OCI-M1 (cell line): Measurements from ENCODE around the gene TMEM44.
"Not testable (repeated sequence)": the region's sequence is repeated elsewhere in the genome, so short reads cannot be mapped to it uniquely, and the experiment has no call there.

Experiments
- DNase-seq: peaks from one replicate; lab custom pipeline; 2025; lab: John Stamatoyannopoulos, UW

Gene TMEM44

DNA sequence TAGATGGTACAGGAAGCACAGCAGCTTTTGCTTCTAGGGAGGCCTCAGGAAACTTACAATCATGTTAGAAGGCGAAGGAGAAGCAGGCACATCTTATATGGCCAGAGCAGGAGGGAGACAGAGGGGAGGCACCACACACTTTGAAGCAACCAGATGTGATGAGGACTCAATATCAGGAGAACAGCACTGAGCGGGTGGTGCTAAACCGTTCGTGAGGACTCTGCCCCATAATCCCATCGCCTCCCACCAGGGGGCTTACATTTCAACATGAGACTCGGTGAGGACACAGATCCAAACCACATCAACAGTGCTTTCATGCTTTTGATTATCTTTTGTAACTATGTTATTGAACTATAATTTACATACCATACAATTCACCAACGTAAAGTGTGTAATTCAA lies 7.6 kb upstream of the TMEM44 start:
- DNase-seq: peak; percentile 1

DNA sequence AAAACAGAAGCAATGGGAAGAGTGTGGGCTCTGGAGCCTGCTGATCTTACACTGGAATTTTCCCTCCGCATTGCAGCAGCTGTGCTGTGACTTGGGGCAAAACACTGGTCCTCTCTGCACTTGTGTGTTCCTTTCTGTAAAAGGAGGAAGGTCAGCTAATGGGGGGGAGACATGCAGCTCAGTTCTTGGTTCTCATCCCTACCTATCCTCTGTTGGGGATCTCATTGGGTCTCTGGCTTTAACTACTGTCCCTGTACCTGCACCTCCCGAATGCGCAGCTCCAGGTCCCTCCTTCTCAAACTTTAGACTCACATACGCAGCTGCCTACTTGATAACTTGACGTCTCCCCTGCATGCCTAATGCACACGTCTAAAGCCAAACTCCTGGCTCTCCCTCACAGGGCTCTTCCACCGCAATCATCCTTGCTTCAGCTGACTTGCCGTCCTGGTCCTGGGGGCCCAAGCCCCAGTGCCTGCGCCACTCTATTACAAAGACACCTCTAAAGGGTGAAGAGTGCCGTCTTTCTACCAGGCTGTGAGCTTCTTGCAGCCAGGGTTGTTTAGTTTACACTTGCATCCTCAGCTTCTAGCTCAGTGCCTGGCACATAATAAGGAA lies 5.9 kb upstream of the TMEM44 start:
- no peak for DNase-seq

DNA sequence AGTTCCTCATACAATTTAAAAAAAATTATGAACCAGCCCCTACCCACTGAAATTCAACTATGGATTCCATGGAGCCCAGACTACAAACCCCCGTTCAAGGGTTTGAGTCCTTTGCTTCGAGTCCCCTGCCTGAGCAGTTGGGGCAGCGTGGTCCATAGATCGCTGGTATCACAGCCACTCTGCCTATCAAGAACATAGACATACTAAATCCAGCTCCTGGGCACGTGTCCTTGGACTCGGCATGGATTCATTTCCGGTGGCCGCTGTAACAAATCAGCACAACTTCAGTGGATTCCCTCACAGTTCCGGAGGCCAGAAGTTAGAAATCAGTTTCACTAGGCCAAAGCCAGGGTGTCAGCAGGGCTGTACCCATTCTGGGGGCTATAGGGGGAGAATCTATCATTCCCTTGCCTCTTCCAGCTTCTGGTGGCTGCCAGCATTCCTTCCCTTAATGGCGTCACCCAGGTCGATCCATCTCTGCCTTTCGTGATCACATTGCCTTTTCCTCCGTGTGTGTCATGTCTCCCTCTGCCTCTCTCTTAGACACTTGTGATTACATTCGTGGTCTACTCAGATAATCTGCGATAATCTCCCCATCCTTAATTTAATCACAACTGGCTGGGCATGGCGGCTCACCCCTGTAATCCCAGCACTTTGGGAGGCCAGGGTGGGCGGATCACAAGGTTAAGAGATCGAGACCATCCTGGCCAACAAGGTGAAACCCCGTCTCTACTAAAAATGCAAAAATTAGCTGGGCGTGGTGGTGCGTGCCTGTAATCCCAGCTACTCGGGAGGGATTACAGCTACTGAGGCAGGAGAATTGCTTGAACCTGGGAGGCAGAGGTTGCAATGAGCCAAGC lies 4.6 kb upstream of the TMEM44 start:
- DNase-seq: no peak

DNA sequence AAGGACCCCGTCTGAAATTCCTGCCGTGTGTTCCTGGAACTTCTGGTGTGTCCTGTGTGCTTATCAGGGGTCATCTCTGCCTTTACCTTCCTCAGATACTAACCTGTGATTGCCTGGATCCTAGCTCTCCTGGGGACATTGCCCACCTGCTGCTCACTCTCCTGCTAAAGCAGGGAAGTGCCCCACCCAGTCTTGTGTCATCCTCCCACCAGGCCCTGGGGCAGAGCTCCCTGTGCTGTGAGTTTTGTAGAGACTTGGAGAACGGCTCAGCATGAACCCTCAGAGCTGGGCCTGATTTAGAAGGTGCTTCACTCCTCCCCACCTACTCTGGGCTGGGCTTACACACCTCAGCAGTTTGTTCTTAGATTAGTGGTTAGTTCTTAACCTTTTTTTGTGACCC lies 3.8 kb upstream of the TMEM44 start:
- no peak for DNase-seq

DNA sequence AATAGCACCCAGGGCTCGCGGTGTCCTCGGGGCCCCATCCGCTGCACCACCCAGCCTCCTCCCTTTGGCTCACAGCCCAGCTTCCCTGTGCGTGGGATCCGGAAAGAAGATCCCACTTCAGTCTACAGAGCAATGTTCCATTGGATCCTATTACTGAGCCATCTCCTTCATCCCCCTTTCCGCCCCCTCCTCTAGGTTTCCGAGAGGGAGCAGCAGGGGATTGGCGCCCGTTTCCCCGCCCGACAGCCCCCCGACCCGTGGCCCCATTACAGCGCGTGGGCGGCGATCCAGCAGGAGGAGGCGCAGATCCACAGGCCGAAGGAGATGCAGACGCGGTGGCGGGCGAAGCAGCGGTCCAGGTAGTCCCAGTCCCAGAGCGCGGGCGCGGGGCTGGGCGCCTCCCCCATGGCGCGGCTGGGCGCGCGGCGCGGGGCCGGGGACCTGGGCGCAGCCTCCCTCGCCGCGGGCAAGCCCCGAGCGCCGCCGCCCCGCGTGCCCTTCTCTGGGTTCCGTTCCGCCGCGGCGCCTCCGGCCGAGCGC lies 340 bp downstream of the TMEM44 start:
- peak; percentile 35 for DNase-seq

DNA sequence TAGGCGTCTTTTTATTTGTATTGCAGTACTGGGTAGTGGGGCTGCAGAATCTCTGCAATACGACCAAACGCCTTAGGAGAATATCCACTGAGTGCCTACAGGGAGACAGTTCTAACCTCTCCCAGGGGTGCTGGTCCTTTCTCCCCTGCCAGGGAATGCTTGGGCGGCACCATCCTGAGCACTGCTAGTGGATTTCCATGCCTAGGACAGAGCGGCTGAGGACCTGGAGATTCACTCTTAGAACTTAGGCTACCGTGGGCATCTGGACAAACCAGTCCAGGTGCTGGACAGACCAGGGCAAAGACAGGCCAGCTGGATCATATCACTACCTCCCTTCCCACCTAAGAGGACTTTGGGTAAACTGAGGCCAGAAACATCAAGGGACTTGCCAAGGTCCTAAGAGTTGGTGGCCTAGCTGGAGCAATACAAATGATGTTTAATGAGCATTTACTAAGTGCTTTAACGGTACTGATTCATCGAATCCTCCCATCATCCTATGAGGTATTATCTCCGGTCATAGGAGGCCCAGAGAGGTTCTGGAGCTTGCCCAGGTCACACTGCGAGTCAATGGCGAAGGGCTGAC lies 902 bp downstream of the TMEM44 start:
- DNase-seq: no peak

DNA sequence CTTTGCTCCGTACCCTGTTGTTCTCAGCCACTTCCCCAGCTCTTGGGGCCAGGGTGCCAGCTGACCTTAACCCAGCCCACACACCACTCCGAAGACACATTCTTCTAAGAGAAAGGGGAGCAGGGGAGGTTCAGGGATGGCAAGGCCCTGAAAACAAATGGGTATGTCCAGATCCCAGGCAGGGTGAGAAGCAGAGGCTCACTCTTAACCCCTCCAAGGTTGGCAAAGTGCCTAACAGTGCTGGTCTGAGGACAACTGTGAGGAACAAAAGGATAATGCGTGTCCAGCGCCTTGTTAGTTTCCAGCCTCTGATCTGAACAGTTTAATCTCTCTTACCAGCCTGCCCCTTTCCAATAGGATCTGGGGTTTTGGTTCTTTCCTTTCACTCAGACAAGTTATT lies 1.5 kb downstream of the TMEM44 start:
- DNase-seq: no peak

DNA sequence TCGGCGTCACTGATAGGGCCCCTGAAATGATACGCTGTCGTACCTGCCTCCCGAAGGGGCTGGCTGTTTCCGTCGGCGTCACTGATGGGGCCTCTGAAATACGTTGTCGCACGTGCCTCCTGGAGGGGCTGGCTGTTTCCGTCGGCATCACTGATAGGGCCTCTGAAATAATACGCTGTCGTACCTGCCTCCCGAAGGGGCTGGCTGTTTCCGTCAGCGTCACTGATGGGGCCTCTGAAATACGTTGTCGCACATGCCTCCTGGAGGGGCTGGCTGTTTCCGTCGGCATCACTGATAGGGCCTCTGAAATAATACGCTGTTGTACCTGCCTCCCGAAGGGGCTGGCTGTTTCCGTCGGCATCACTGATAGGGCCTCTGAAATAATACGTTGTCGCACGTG lies 2.5 kb downstream of the TMEM44 start:
- DNase-seq: not testable (repeated sequence)

DNA sequence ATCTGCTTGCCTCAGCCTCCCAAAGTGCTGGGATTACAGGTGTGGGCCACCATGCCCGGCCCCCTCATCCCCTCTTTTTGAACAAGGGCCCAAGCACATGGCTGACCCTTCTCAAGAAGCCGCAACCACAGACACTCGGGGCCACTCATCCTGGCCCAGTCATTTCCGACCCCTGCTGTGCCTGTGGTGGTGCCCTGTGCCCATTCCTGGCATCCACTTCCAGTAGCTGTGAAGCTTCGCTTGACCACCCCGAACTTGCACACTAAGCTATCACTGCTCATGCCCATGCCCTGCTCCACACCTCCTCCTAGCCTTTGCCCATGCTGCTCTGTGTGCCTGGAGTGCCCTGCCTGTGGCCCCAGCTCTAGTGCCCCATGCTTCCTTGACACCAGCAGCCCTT lies 8.3 kb downstream of the TMEM44 start:
- DNase-seq: no peak

DNA sequence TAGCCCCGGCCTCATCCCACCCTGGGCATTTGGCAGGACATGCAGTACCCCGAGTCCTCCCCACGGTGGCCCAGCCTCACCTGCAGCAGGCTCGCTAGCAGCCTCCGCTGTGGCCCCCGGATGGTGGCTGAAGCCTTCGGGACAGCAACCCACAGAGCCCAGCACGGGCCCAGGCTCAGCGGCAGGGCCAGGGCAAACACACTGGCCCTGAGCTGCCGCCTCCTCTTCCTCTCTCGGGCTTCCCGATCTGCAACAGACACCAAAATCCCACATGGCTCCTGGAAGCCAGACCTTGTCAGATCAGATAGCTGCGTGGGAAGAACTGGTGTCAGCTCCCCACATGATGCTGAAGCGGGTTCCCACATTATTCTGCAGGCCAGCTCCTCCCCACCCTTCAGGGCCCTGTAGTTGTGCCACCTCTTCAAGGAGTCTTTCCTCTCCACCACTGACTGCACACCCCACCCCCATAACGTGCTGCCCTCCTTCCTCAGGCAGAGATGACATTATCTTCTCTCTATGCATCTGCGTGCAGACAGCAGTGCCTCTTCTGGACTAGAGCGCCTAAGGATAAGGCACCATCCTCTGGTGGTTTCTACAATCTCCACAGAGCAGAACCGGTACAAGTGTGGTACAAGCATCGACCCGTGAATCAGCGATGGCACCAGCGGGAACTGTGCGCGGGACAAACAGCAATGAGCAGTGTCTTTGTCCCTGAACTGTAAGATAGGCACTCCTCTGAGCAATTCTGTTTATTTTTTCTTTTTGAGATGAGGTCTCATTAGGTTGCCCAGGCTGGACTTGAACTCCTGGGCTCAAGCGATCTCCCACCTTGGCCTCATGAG lies 9.5 kb downstream of the TMEM44 start:
- peak; percentile 53 for DNase-seq

DNA sequence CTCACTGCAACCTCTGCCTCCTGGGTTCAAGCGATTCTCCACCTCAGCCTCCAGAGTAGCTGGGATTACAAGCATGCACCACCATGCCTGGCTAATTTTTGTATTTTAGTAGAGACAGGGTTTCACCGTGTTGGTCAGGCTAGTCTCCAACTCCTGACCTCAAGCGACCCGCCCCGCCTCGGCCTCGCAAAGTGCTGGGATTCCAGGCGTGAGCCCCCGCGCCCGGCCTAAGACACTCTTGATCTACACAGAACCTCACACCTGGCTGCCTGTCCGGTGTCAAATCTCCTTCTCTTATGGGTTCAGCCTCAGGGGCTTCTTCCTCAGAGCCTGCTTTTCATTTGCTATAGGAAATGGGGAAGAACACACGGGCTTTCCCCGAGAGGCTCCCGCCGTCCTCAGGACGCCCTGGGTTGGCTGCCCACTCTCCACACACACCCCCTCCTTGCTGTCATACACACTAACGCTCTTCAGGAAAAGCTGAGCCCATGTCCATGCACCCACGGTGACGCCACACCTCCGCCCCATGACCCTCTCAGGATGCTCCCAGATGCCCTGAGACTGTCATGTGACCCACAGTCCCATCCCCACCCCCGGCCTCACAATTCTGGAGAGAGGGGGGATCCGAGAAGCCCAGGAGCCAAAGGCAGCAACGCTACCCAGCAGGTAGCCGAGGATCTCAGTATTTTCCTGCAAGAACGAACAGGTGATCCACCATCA lies 10.4 kb downstream of the TMEM44 start:
- DNase-seq: no peak

DNA sequence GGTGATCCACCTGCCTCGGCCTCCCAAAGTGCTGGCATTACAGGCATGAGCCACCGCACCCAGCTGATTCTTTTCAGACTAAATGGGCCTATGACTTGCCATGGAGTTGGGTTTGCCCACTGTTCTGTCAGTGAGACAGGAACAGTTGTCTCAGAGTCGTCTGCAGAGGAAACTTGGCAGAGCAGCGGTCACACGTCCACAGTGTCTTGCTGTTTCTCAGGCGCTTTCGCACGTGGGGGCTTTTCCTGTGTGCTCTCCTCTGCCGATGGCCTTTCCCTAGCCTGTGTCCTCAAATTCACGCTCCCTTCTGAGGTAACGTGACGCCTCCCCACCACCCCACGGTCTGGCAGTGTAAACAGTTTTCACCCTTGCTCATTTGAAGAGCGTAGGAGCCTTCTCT lies 11.3 kb downstream of the TMEM44 start:
- no peak for DNase-seq

DNA sequence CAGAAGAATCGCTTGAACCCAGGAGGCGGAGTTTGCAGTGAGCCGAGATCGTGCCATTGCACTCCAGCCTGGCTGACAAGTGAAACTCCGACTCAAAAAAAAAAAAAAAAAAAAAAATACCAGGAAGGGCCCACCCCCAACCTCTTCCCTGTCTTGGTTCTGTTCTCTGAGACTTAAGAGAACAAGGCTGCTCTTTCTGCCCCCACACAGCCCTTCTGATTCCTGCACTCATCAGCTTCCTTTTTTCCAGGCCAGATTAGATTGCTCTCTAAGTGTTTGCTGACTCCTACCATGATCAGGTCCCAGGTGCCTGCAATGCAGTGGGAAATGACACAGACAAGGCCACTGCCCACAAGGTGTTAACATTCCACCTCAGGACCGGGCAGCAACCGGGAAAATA lies 13.0 kb downstream of the TMEM44 start:
- no peak for DNase-seq

DNA sequence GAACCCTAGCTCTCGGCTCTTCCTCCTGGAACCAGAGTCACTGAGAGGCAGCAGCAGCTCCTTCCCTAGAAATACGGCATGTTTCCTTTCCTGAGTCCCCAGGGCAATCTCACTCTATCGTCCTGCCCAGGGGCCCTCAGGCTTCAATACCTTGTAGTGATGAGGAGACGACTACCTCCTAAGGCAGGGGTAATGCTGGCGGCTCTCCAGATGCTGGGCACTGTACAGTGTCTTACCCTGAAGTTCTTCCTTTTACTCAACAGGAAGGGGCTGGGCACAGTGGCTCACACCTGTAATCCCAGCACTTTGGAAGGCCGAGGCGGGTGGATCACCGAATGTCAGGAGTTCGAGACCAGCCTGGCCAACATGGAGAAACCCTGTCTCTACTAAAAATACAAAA lies 13.5 kb downstream of the TMEM44 start:
- DNase-seq: no peak

DNA sequence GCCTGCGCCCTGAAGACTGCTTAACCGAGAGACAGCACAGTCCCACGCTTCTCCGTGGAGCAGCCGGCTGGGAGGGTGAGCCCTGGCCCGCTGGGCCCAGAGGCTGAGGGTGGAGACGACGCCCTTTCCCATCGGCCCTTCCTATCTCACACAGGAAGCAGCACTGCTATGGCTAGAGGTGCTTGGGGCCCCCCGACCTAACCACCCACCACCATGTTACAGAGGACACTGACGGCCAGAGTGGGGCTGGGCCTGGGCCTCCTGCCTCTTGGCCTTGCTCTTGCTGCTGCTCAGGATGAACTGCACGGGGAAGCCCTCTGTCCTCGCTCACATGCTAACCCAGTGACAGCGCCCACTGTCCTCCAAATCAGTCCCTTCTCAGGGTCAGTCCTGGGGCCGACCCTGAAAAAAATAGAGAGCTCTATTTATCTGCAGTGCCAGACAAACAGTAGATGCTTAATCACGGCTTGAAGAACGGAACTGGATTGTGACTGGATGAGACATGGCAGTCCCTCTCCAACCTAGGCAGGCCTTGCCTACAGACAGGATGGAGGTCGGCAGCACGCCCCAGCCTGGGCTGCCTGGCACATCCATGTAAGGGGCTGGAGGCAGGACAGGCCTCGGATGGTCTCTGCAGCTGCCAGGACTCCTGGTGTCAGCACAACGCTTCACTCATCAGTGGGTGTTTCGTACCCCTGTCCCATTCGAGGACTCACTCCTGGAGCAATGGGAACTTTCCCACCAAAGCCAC lies 14.2 kb downstream of the TMEM44 start:
- DNase-seq: no peak

DNA sequence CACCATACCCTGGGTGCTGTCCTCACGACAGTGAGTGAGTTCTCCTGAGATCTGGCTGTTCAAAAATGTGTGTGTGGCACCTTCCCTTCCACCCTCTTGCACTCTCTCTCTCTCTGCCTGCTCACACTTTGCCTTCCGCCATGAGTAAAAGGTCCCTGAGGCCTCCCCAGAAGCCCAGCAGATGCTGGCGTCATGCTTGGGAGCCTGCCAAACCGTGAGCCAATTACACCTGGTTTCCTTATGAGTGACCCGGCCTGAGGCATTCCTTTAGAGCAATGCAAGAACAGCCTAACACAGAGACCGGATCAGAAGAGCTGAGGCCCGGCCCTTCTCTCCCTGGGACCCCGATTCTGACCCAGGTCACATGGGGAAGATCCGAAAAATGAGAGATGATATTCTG lies 15.4 kb downstream of the TMEM44 start:
- no peak for DNase-seq

DNA sequence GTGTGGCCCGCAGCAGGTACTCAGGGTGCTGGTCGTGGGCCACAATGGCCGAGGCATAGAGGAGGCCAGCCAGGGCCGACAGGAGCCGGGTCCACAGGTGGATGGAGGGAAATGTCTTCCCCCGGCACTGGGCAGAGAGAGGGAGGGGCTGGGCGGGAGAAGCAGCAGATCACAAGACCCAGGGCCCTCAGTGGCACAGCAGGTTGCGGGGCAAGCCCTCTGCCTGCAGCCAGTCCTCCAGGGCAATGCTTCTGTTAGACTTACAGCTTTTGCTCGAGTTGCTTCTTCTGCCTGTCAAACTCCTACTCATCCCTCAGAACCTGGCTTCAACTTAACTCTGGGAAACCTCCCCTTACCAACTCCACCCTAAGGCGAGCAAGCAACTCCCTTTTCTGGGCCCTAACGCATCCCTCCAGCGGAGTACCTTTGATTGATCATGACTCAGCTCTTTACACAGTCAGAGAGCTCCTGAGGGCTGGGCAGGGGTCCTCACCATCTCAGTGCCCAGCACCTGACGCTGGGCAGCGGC lies 16.0 kb downstream of the TMEM44 start:
- DNase-seq: no peak

DNA sequence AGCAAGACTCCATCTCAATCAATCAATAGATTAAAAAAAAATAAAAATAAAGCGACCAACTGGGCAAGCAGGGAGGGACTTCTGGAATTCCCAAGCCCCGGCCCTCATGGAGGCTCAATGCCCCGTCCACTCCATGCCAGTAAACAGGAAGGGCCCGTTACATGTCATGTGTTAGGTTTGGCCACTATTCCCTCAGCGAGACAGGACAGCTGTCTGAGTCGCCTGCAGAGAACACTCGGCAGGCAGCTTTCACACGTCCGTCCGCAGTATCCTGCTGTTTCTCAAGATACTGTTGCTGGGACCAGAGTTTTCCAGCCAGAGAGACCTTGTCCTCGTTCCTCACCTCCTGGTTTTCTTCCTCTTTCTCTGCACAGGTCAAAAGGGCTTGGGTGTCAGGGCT lies 18.0 kb downstream of the TMEM44 start:
- DNase-seq: no peak

DNA sequence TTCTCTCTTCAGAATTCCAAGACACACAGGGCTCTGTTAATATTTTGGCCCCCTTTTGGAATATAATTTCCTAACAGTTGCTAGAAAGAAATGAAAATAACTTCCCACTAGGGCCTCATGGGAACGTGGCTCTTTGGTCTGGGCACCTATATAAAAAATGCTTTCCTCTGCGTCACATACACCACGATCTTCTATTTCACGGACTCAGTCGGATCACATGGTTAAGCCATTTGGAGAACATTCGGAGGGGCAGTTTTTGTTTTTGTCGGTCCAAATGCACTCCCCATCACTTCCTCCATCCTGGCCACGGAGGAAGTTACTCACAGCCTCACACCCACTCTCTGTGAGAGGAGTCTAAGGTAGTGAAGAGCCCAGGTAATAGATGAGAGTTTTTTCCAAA lies 21.0 kb downstream of the TMEM44 start:
- no peak for DNase-seq

DNA sequence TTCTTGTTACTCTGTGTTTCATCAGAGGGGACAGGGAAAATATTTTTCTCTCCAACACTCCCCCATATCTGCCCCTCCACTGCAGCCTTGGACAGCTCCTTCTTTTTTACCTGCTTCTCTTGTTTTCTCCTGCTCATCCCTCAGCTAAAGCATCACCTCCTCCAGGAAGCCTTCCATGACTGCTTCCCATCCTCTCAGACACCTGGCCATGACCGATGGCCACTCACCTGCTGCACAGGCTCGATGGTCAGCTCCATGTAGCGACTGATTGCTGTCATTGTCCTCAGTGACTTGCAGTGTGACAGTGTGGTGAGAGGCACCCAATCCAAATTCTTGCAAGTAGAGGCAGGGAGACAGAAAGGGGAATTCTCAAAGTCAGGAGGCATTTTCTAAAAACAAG lies 22.5 kb downstream of the TMEM44 start:
- DNase-seq: no peak

DNA sequence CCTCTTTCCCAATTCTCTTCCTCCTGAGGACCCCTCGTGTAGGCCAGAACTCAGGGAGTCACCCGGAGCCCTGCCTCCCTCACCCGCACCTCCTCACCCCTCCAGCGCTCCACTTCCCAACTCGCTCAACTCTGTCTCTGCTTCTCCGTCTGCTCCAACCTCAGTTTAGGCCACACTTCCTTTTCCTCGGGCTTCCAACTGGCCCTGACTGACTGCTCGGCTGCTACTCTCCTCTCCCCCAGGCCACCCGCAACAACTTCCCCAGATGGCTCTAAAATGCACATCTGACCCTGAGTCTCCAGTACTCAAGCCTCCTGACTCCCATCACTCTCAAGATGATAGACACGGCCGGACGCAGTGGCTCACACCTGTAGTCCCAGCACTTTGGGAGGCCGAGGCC lies 23.6 kb downstream of the TMEM44 start:
- DNase-seq: no peak
